Panc1 (cell line): ENCODE data around the gene TULP4.

Experiments
- POLR2AphosphoS5 ChIP-seq: IDR thresholded peaks from 2 replicates; pipeline ENCODE4 v1.6.1; 2012; ENCODE audit warnings: mild to moderate bottlenecking, low read depth, low read length, moderate library complexity
- REST ChIP-seq, 2 experiments: IDR thresholded peaks; 2 replicates each; pipeline ENCODE4 v1.6.1; 2011 to 2012; ENCODE audit warnings: low read depth in 2 of 2, control low read depth in 1 of 2, low read length in 1 of 2, mild to moderate bottlenecking in 1 of 2, moderate library complexity in 1 of 2; ENCODE audit not compliant: insufficient read depth in 1 of 2
- SIN3A ChIP-seq: IDR thresholded peaks from 2 replicates; pipeline ENCODE4 v1.6.1; 2012; ENCODE audit warnings: low read depth, mild to moderate bottlenecking, low read length, moderate library complexity, borderline replicate concordance; ENCODE audit not compliant: insufficient read depth
- TCF7L2 ChIP-seq: IDR thresholded peaks from 2 replicates; pipeline ENCODE4 v1.6.1; 2011; ENCODE audit warnings: mild to moderate bottlenecking, low read depth, low read length, inconsistent platforms
- TF ChIP-seq, protein P1 (sequence below): fragments of 450-650 bp; IDR thresholded peaks from 2 replicates; pipeline ENCODE4 v1.5.1; 2017; ENCODE audit warnings: mild to moderate bottlenecking

DNA sequence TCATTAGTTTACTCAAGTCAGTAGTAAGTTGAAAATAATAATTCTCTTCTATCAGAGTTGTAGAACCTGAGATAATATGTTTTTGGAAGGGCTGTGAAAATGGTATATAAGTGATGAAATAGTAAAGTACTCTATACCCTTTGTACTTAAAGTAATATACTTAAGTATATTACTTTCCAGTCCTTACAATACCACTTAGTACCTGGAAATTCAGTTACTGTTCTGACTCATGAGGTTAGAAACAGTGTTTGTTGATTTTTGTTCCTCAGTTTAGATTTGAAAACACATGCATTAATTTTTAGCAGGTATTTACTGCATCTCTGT is 10.1 kb downstream of the TULP4 start:
- TF ChIP-seq, protein P1, sequence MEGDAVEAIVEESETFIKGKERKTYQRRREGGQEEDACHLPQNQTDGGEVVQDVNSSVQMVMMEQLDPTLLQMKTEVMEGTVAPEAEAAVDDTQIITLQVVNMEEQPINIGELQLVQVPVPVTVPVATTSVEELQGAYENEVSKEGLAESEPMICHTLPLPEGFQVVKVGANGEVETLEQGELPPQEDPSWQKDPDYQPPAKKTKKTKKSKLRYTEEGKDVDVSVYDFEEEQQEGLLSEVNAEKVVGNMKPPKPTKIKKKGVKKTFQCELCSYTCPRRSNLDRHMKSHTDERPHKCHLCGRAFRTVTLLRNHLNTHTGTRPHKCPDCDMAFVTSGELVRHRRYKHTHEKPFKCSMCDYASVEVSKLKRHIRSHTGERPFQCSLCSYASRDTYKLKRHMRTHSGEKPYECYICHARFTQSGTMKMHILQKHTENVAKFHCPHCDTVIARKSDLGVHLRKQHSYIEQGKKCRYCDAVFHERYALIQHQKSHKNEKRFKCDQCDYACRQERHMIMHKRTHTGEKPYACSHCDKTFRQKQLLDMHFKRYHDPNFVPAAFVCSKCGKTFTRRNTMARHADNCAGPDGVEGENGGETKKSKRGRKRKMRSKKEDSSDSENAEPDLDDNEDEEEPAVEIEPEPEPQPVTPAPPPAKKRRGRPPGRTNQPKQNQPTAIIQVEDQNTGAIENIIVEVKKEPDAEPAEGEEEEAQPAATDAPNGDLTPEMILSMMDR = no peak
- TF ChIP-seq POLR2AphosphoS5 (no peak), REST (IDR thresholded peaks at IDR 0.05; ENCODE audit: insufficient read depth in 1 of 2, low read depth in 2 of 2, low read length in 1 of 2) (no peak), SIN3A (no peak), TCF7L2 (no peak)
